CD14-positive monocyte (primary cell): ENCODE data around the gene BCAR3. TPM values are rescaled to one million over a fixed set of nuclear protein-coding genes. Genes with fewer than 3 reads are reported as not detected.

Source experiments
- DNase-seq, 3 donors: peaks; one replicate each; pipeline ENCODE4 v3.0.0-alpha.2; 2011 to 2022
- H2AFZ ChIP-seq: 2 replicates; pipeline ENCODE4 v1.6.0; 2012; ENCODE audit warnings: mild to moderate bottlenecking, low read depth, low read length, inconsistent platforms; ENCODE audit not compliant: insufficient read depth, poor library complexity, severe bottlenecking
- H3K27ac ChIP-seq, 2 donors: 1 replicate in 1 of 2; 2 replicates in 1 of 2; pipeline ENCODE4 v1.5.1; 2012 to 2013; ENCODE audit warnings: low read length in 2 of 2, control low read depth in 1 of 2, inconsistent platforms in 1 of 2, low read depth in 1 of 2, mild to moderate bottlenecking in 1 of 2
- H3K27me3 ChIP-seq, 2 donors: one replicate each; pipeline versions ENCODE4 v1.6.0 to v1.6.1; 2011 to 2013; ENCODE audit warnings: low read length in 2 of 2; ENCODE audit not compliant: control insufficient read depth in 2 of 2, insufficient read depth in 2 of 2
- H3K36me3 ChIP-seq, 2 donors: replicated peaks in 1 of 2; 1 replicate in 1 of 2; 2 replicates in 1 of 2; pipeline versions ENCODE4 v1.5.1 to v1.6.1; 2012 to 2013; ENCODE audit warnings: low read length in 2 of 2, control low read depth in 1 of 2, inconsistent platforms in 1 of 2, mild to moderate bottlenecking in 1 of 2; ENCODE audit not compliant: insufficient read depth in 2 of 2, control insufficient read depth in 1 of 2
- H3K4me1 ChIP-seq, 2 donors: 1 replicate in 1 of 2; 2 replicates in 1 of 2; pipeline versions ENCODE4 v1.5.1 to v1.6.1; 2012 to 2013; ENCODE audit warnings: low read length in 2 of 2, control low read depth in 1 of 2, inconsistent platforms in 1 of 2, mild to moderate bottlenecking in 1 of 2, moderate library complexity in 1 of 2; ENCODE audit not compliant: insufficient read depth in 2 of 2, control insufficient read depth in 1 of 2
- H3K4me2 ChIP-seq: replicated peaks from 2 replicates; pipeline ENCODE3; 2012; ENCODE audit warnings: low read length, moderate library complexity, mild to moderate bottlenecking; ENCODE audit not compliant: poor library complexity, severe bottlenecking; ENCODE audit errors: extremely low read depth
- H3K4me3 ChIP-seq, 3 experiments: fragments of 200-600 bp in 1 of 3; sonication (generic) in 1 of 3; replicated peaks in 1 of 3; 1 replicate in 2 of 3; 2 replicates in 1 of 3; pipeline ENCODE4 v1.5.1; 2011 to 2013; ENCODE audit warnings: low read length in 3 of 3, mild to moderate bottlenecking in 3 of 3, control low read depth in 2 of 3, low read depth in 2 of 3, inconsistent platforms in 1 of 3, moderate library complexity in 1 of 3
- H3K79me2 ChIP-seq: 2 replicates; pipeline ENCODE4 v1.6.0; 2012; ENCODE audit warnings: mild to moderate bottlenecking, control low read depth, inconsistent platforms, low read length, moderate library complexity; ENCODE audit not compliant: insufficient read depth
- H3K9ac ChIP-seq: 2 replicates; pipeline ENCODE4 v1.6.0; 2017; ENCODE audit warnings: low read length, mild to moderate bottlenecking; ENCODE audit not compliant: insufficient read depth, poor library complexity, severe bottlenecking
- H3K9me3 ChIP-seq, 2 donors: replicated peaks in 1 of 2; 1 replicate in 1 of 2; 2 replicates in 1 of 2; pipeline versions ENCODE4 v1.5.1 to v1.6.1; 2012 to 2013; ENCODE audit warnings: low read length in 2 of 2, control low read depth in 1 of 2; ENCODE audit not compliant: control insufficient read depth in 1 of 2, insufficient read depth in 1 of 2
- H4K20me1 ChIP-seq: 2 replicates; pipeline ENCODE4 v1.6.0; 2012; ENCODE audit warnings: mild to moderate bottlenecking, low read length, control low read depth, moderate library complexity; ENCODE audit not compliant: insufficient read depth
- H3K27ac Mint-ChIP-seq, 7 donors: one replicate each; pipeline ENCODE4 v1.8.0; 2020; ENCODE audit warnings: mild to moderate bottlenecking in 7 of 7, mixed read lengths in 7 of 7, moderate library complexity in 6 of 7, inconsistent platforms in 2 of 7
- H3K27me3 Mint-ChIP-seq, 3 donors: one replicate each; pipeline ENCODE4 v1.8.0; 2021 to 2022; ENCODE audit warnings: low read depth in 3 of 3, mild to moderate bottlenecking in 3 of 3, mixed read lengths in 3 of 3, moderate library complexity in 3 of 3, inconsistent platforms in 1 of 3
- H3K36me3 Mint-ChIP-seq, 2 donors: one replicate each; pipeline ENCODE4 v1.8.0; 2020; ENCODE audit warnings: mixed read lengths in 2 of 2, inconsistent platforms in 1 of 2, mild to moderate bottlenecking in 1 of 2
- H3K4me1 Mint-ChIP-seq: one replicate; pipeline ENCODE4 v1.8.0; 2020; ENCODE audit warnings: mild to moderate bottlenecking, mixed read lengths
- H3K4me3 Mint-ChIP-seq, 2 donors: one replicate each; pipeline ENCODE4 v1.8.0; 2020; ENCODE audit warnings: mild to moderate bottlenecking in 2 of 2, mixed read lengths in 2 of 2, moderate library complexity in 1 of 2
- H3K9me3 Mint-ChIP-seq, 7 donors: one replicate each; pipeline ENCODE4 v1.8.0; 2020 to 2022; ENCODE audit warnings: mixed read lengths in 7 of 7, mild to moderate bottlenecking in 6 of 7, moderate library complexity in 6 of 7, inconsistent platforms in 2 of 7
- CTCF ChIP-seq: fragments of 200-600 bp; IDR thresholded peaks from one replicate; pipeline ENCODE4 v1.8.0; 2022; ENCODE audit warnings: antibody characterized with exemption, mild to moderate bottlenecking
- WGBS: methylation state at CpG from one replicate; pipeline ENCODE4 v1.1.5; 2013; ENCODE audit warnings: missing lambda C conversion rate; ENCODE audit not compliant: insufficient coverage; 5-methylcytosine and 5-hydroxymethylcytosine counted together
- intact Hi-C, 2 donors: fragments of 100-400 bp; cut with micrococcal nuclease; formaldehyde crosslinking; loops; one replicate each; pipeline versions ENCODE4 v1.15.0 to v1.15.1; 2023
- polyA plus RNA-seq, 3 donors: library from polyadenylated mRNA; depleted of rRNA in 1 of 3; unstranded in 2 of 3; stranded (reverse) in 1 of 3; fragments of 300-500 nt in 2 of 3; fragments of >200 nt in 1 of 3; fragmentation: Illumina TruSeq in 2 of 3; gene quantifications; 1 replicate in 2 of 3; 2 replicates in 1 of 3; pipeline ENCODE4 v1.2.3, GENCODE V29; 2012 to 2021

The BCAR3 gene
- polyA plus RNA-seq, 3 donors = 0.05 to 0.41 TPM; not detected in 1

GRCh38 chr1:93672069-93672468, 9.6 kb downstream of the BCAR3 start:
- H3K36me3 ChIP-seq = no peaks in the 10 kb centered on the region
- H3K9ac ChIP-seq = no peak overlapping the region
- no peaks in the 10 kb centered on the region for H3K79me2 ChIP-seq
- no peaks in the 10 kb centered on the region for H3K9me3 ChIP-seq
- Mint-ChIP-seq H3K36me3 (no peaks in the 10 kb centered on the region), H3K4me3 (peak overlapping the region in 1 of 2 donors; percentile 30), H3K27ac (peak overlapping the region; percentile 15 to 82 (median 72)), H3K4me1 (peaks cover 23% of the 10 kb centered on the region), H3K9me3 (no peaks in the 10 kb centered on the region), H3K27me3 (peaks cover 0 to 2% (median 2%) of the 10 kb centered on the region in 3 donors)
- H3K27ac ChIP-seq = peak overlapping the region in 1 of 2 donors; percentile 53
- no peak for TF ChIP-seq CTCF
- intact Hi-C loops = loop anchor here in 1 of 2 donors (10.0 kb wide), 1 partner anchor 53 kb away; no protein-coding TSS in a partner anchor
- no peak overlapping the region for H3K4me2 ChIP-seq
- no peaks in the 10 kb centered on the region for H4K20me1 ChIP-seq
- H3K4me1 ChIP-seq = peaks cover 19 to 26% of the 10 kb centered on the region in 2 donors
- peak; percentile 32 to 88 (median 67) for DNase-seq
- no peaks in the 10 kb centered on the region for H3K27me3 ChIP-seq
- WGBS = no CpG with 5 or more reads among the region's 1 CpG
- H3K4me3 ChIP-seq = no peak overlapping the region
- no peak overlapping the region for H2AFZ ChIP-seq

- intact Hi-C loops = loop anchor here in 1 of 2 donors (10.0 kb wide), 1 partner anchor 54 kb away; no protein-coding TSS in a partner anchor
Observed at GRCh38 chr1:93671099-93671621, 10.5 kb downstream of the BCAR3 start.

More at GRCh38 chr1:93671099-93671621, 10.5 kb downstream of the BCAR3 start:
- H3K27ac ChIP-seq = no peak overlapping the region
- H2AFZ ChIP-seq = no peak overlapping the region
- no peak overlapping the region for H3K9ac ChIP-seq
- no peak overlapping the region for H3K27ac Mint-ChIP-seq
- no peak for DNase-seq
- peaks cover 23% of the 10 kb centered on the region for H3K4me1 Mint-ChIP-seq
- no peaks in the 10 kb centered on the region for H4K20me1 ChIP-seq
- H3K4me3 Mint-ChIP-seq = no peak overlapping the region
- no peak overlapping the region for H3K4me2 ChIP-seq
- no peaks in the 10 kb centered on the region for H3K9me3 ChIP-seq
- no peaks in the 10 kb centered on the region for H3K79me2 ChIP-seq
- TF ChIP-seq CTCF = no peak
- H3K4me3 ChIP-seq = no peak overlapping the region
- peaks cover 19 to 26% of the 10 kb centered on the region in 2 donors for H3K4me1 ChIP-seq
- H3K9me3 Mint-ChIP-seq = no peaks in the 10 kb centered on the region
- H3K27me3 Mint-ChIP-seq = peaks cover 0 to 2% (median 1%) of the 10 kb centered on the region in 3 donors
- no peaks in the 10 kb centered on the region for H3K27me3 ChIP-seq
- WGBS = 100% methylated on average over 3 of the region's 11 CpGs
- H3K36me3 ChIP-seq = no peaks in the 10 kb centered on the region
- H3K36me3 Mint-ChIP-seq = no peaks in the 10 kb centered on the region
